Measurements from ENCODE around the gene MSI2. TPM values are rescaled to one million over a fixed set of nuclear protein-coding genes. Genes with fewer than 3 reads are reported as not detected.

MSI2 gene
- total and polyA plus RNA-seq, 2 experiments from 2014 or later, result 4.3 to 17.9 TPM

GRCh38 chr17:57677301-57677700 lies 421.0 kb downstream of the MSI2 start:
- WGBS, 2 experiments (ENCODE audit: low coverage in 1 of 2, low lambda C conversion rate in 2 of 2, missing lambda C conversion rate in 2 of 2), result 79 to 82% methylated on average over 5 of the region's 5 CpGs
- Histone ChIP-seq H3K79me2 (ENCODE audit: insufficient read depth) (no peaks in the 10 kb centered on the region), H3K36me3 (ENCODE audit: low read depth) (no peaks in the 10 kb centered on the region), H3K27me3 (replicated peaks; ENCODE audit: insufficient read depth) (no peaks in the 10 kb centered on the region), H3K4me1 (ENCODE audit: insufficient read depth) (peaks cover 3% of the 10 kb centered on the region; the same call in 1 of the 2 replicates), H3F3A (ENCODE audit: insufficient read depth) (no peaks in the 10 kb centered on the region; the same call in 1 of the 2 replicates), H3K4me2 (ENCODE audit: unreplicated experiment) (no peak overlapping the region), H3K9me3 (ENCODE audit: low read depth) (no peaks in the 10 kb centered on the region), H2AFZ (no peak overlapping the region), H3K9me2 (ENCODE audit: insufficient read depth) (no peaks in the 10 kb centered on the region), H3K27ac (no peak overlapping the region), H3K4me3 (no peak overlapping the region), H3K9ac (no peak overlapping the region), H4K20me1 (ENCODE audit: insufficient read depth) (no peaks in the 10 kb centered on the region)
- TF ChIP-seq EZH2 (IDR thresholded peaks at IDR 0.05; ENCODE audit: insufficient read depth, poor library complexity, severe bottlenecking) (no peak), EZH2phosphoT487 (IDR thresholded peaks at IDR 0.05; ENCODE audit: insufficient read depth, low read depth) (no peak)
- no peak for DNase-seq
- in situ Hi-C loops (cut with MboI), result no loop called here

GRCh38 chr17:57677858-57678257 lies 421.5 kb downstream of the MSI2 start:
- Histone ChIP-seq H3K9ac (no peak overlapping the region), H3K79me2 (ENCODE audit: insufficient read depth) (no peaks in the 10 kb centered on the region), H3K9me2 (ENCODE audit: insufficient read depth) (no peaks in the 10 kb centered on the region), H3K27me3 (replicated peaks; ENCODE audit: insufficient read depth) (no peaks in the 10 kb centered on the region), H2AFZ (no peak overlapping the region), H3F3A (ENCODE audit: insufficient read depth) (no peaks in the 10 kb centered on the region; the same call in 1 of the 2 replicates), H3K9me3 (ENCODE audit: low read depth) (no peaks in the 10 kb centered on the region), H3K4me2 (ENCODE audit: unreplicated experiment) (no peak overlapping the region), H3K4me1 (ENCODE audit: insufficient read depth) (no peaks in the 10 kb centered on the region), H4K20me1 (ENCODE audit: insufficient read depth) (no peaks in the 10 kb centered on the region), H3K27ac (no peak overlapping the region), H3K36me3 (ENCODE audit: low read depth) (no peaks in the 10 kb centered on the region), H3K4me3 (no peak overlapping the region)
- TF ChIP-seq EZH2 (IDR thresholded peaks at IDR 0.05; ENCODE audit: insufficient read depth, poor library complexity, severe bottlenecking) (no peak), EZH2phosphoT487 (IDR thresholded peaks at IDR 0.05; ENCODE audit: insufficient read depth, low read depth) (no peak)
- in situ Hi-C loops (cut with MboI), result no loop called here
- WGBS, 2 experiments (ENCODE audit: low coverage in 1 of 2, low lambda C conversion rate in 2 of 2, missing lambda C conversion rate in 2 of 2), result 94 to 97% methylated on average over 6 of the region's 6 CpGs
- no peak for DNase-seq

GRCh38 chr17:57678393-57678792 lies 422.1 kb downstream of the MSI2 start:
- TF ChIP-seq EZH2phosphoT487 (IDR thresholded peaks at IDR 0.05; ENCODE audit: insufficient read depth, low read depth) (no peak), EZH2 (IDR thresholded peaks at IDR 0.05; ENCODE audit: insufficient read depth, poor library complexity, severe bottlenecking) (no peak)
- in situ Hi-C loops (cut with MboI), result no loop called here
- Histone ChIP-seq H2AFZ (no peak overlapping the region), H4K20me1 (ENCODE audit: insufficient read depth) (no peaks in the 10 kb centered on the region), H3K4me3 (no peak overlapping the region), H3K36me3 (ENCODE audit: low read depth) (no peaks in the 10 kb centered on the region), H3K9ac (no peak overlapping the region), H3K9me3 (ENCODE audit: low read depth) (no peaks in the 10 kb centered on the region), H3K27me3 (replicated peaks; ENCODE audit: insufficient read depth) (no peaks in the 10 kb centered on the region), H3K4me2 (ENCODE audit: unreplicated experiment) (no peak overlapping the region), H3K79me2 (ENCODE audit: insufficient read depth) (no peaks in the 10 kb centered on the region), H3K4me1 (ENCODE audit: insufficient read depth) (no peaks in the 10 kb centered on the region), H3K9me2 (ENCODE audit: insufficient read depth) (no peaks in the 10 kb centered on the region), H3K27ac (no peak overlapping the region), H3F3A (ENCODE audit: insufficient read depth) (no peaks in the 10 kb centered on the region)
- no peak for DNase-seq

GRCh38 chr17:57679356-57679755 lies 423.0 kb downstream of the MSI2 start:
- no peak for DNase-seq
- no peak overlapping the region for H2AFZ ChIP-seq
- 81 to 92% methylated on average over 7 of the region's 7 CpGs for WGBS, 2 experiments (ENCODE audit: low coverage in 1 of 2, low lambda C conversion rate in 2 of 2, missing lambda C conversion rate in 2 of 2)
- no peaks in the 10 kb centered on the region for H3K79me2 ChIP-seq (ENCODE audit: insufficient read depth)
- TF ChIP-seq EZH2 (IDR thresholded peaks at IDR 0.05; ENCODE audit: insufficient read depth, poor library complexity, severe bottlenecking) (no peak), EZH2phosphoT487 (IDR thresholded peaks at IDR 0.05; ENCODE audit: insufficient read depth, low read depth) (no peak)
- H4K20me1 ChIP-seq (ENCODE audit: insufficient read depth), result no peaks in the 10 kb centered on the region
- H3K4me2 ChIP-seq (ENCODE audit: unreplicated experiment), result no peak overlapping the region
- no peaks in the 10 kb centered on the region for H3F3A ChIP-seq (ENCODE audit: insufficient read depth)
- no peak overlapping the region for H3K27ac ChIP-seq
- no peak overlapping the region for H3K4me3 ChIP-seq
- H3K9ac ChIP-seq, result no peak overlapping the region
- H3K36me3 ChIP-seq (ENCODE audit: low read depth), result no peaks in the 10 kb centered on the region
- in situ Hi-C loops (cut with MboI), result no loop called here
- H3K4me1 ChIP-seq (ENCODE audit: insufficient read depth), result no peaks in the 10 kb centered on the region
- no peaks in the 10 kb centered on the region for H3K9me2 ChIP-seq (ENCODE audit: insufficient read depth)
- no peaks in the 10 kb centered on the region for H3K9me3 ChIP-seq (ENCODE audit: low read depth)
- H3K27me3 ChIP-seq (replicated peaks; ENCODE audit: insufficient read depth), result no peaks in the 10 kb centered on the region

Measured in GM23248 (cell line).